Psoas muscle (tissue), 8 donors: ENCODE results near the gene MGRN1. TPM values are rescaled to one million over a fixed set of nuclear protein-coding genes. Genes with fewer than 3 reads are reported as not detected.
A peak's percentile ranks its signal among the peaks of the same experiment; 100 is the strongest.
"Not testable (repeated sequence)": the region's sequence is repeated elsewhere in the genome, so short reads cannot be mapped to it uniquely, and the experiment has no call there.

Source experiments
- ATAC-seq, 4 donors: fragments of 200-7000 bp; cut with Tn5 transposase; one replicate each; pipeline ENCODE4 v1.9.1; 2020; ENCODE audit warnings: moderate library complexity in 3 of 4, mild to moderate bottlenecking in 2 of 4
- DNase-seq, 2 donors: peaks; one replicate each; pipeline ENCODE4 v3.0.0-alpha.2; 2020
- H3K27ac ChIP-seq: fragments of 200-600 bp; one replicate; pipeline ENCODE4 v1.8.0; 2022
- H3K27me3 ChIP-seq, 3 donors: fragments of 200-600 bp in 1 of 3; one replicate each; pipeline versions ENCODE4 v1.6.1 to v1.8.0; 2013 to 2022; ENCODE audit warnings: low read length in 2 of 3, mild to moderate bottlenecking in 2 of 3, moderate library complexity in 1 of 3; ENCODE audit not compliant: insufficient read depth in 3 of 3
- H3K36me3 ChIP-seq, 2 donors: fragments of 200-600 bp in 1 of 2; one replicate each; pipeline versions ENCODE4 v1.6.1 to v1.8.0; 2013 to 2022; ENCODE audit warnings: low read depth in 1 of 2, mild to moderate bottlenecking in 1 of 2, moderate library complexity in 1 of 2; ENCODE audit not compliant: insufficient read depth in 1 of 2
- H3K4me1 ChIP-seq: fragments of 200-600 bp; one replicate; pipeline ENCODE4 v1.8.0; 2022
- H3K4me3 ChIP-seq: fragments of 200-600 bp; one replicate; pipeline ENCODE4 v1.8.0; 2022; ENCODE audit warnings: mild to moderate bottlenecking
- H3K9me3 ChIP-seq: fragments of 200-600 bp; one replicate; pipeline ENCODE4 v1.8.0; 2022
- CTCF ChIP-seq: fragments of 200-600 bp; IDR thresholded peaks from one replicate; pipeline ENCODE4 v1.8.0; 2022; ENCODE audit warnings: antibody characterized with exemption
- WGBS, 3 donors: extraction: QIAGEN DNeasy Blood & Tissue Kit; methylation state at CpG; one replicate each; pipeline versions ENCODE4 v1.1.6 to v1.1.7; 2013; 5-methylcytosine and 5-hydroxymethylcytosine counted together
- intact Hi-C, 2 donors: fragments of 100-400 bp; cut with DNase I; formaldehyde crosslinking; loops; one replicate each; pipeline versions ENCODE4 v1.11.0 to v1.14.2; 2022
- polyA plus RNA-seq, 3 donors: library from polyadenylated mRNA; stranded (reverse); fragments of 200-250 nt; gene quantifications; one replicate each; pipeline ENCODE4 v1.2.3, GENCODE V29; 2013
- total RNA-seq, 4 donors: library from RNA; stranded (reverse); fragmentation: NEBNext Ultra II Directional in 2 of 4; extraction: Animal tissue kit (Norgen Biotek cat#: 25700) in 2 of 4; gene quantifications; one replicate each; pipeline versions ENCODE4 v1.2.1 to v1.2.4, GENCODE V29; 2021 to 2023
- donor health status: healthy with polysubstance abuse.
- donor health status: DM: no; HTN: no; CAD: no; lungs with moderate emphysema.
- donor health status: Bipolar disorder and iron deficiency.
- donor health status: healthy.
- donor health status: DM: yes; HTN: yes; CAD: no.
- donor health status: DM: no; HTN: no; CAD: no.
- donor health status: DM: no; HTN: no; CAD: no.
- donor health status: DM: yes; HTN: yes; CAD: no.

The MGRN1 gene
- total and polyA plus RNA-seq, 7 donors, result 20.2 to 63.1 (median 44.2) TPM

DNA sequence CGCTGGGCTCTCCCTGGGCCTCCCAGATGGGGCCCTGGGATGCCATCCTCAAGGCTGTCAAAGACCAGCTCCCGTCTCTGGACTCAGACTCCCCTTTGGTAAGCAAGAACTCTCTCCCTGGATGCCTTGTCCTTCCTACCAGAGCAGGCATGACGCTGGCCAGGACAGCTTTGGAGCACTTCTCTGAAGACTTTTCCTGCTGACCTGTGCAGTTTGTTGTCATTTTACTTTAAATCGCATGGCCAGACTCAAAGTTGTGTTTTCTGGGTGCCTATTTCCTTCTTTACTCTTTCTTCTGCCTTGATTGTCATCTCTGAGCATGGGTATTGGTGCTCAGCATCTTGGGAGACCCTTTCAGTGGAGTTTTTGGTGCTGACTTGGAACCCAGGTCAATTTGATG is 111.9 kb downstream of the MGRN1 start:
- no peaks in the 10 kb centered on the region for H3K27me3 ChIP-seq
- intact Hi-C loops, result no loop called here
- DNase-seq, result peak in 1 of 2 donors; percentile 45
- H3K4me1 ChIP-seq, result peaks cover 9% of the 10 kb centered on the region
- H3K4me3 ChIP-seq, result no peak overlapping the region
- no peak for TF ChIP-seq CTCF
- peaks cover 0 to 7% of the 10 kb centered on the region in 2 donors for H3K36me3 ChIP-seq
- WGBS, 3 donors, result 81 to 90% (median 85%) methylated on average over 4 of the region's 4 CpGs
- no peak for ATAC-seq
- H3K27ac ChIP-seq, result no peak overlapping the region
- no peaks in the 10 kb centered on the region for H3K9me3 ChIP-seq

DNA sequence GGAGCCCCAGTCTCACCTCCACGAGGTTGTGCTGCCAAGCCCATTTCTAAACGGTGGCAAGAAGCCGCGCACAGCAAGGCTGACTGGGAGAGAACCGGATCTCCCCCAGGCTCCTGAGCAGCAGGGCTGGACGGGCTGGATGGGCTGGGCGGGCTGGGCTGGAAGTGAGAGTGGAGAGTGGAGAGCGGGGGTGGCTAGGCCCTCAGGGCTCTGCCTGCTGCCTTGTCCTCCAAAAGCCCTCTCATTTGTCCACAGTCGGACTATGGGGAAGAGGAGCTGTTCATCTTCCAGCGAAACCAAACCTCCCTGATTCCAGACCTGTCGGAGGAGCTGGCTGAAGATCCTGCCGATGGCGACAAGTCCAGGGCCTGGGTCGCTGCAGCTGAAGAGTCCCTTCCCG is 112.9 kb downstream of the MGRN1 start:
- no peak for ATAC-seq
- Histone ChIP-seq H3K27ac (no peak overlapping the region), H3K4me3 (no peak overlapping the region), H3K9me3 (no peaks in the 10 kb centered on the region), H3K27me3 (no peaks in the 10 kb centered on the region), H3K36me3 (no peaks in the 10 kb centered on the region), H3K4me1 (peaks cover 9% of the 10 kb centered on the region)
- TF ChIP-seq CTCF, result no peak
- peak in 1 of 2 donors; percentile 40 for DNase-seq
- WGBS, 3 donors, result 74 to 82% (median 78%) methylated on average over 15 of the region's 15 CpGs
- intact Hi-C loops, result no loop called here

- WGBS, 3 donors, result 54 to 68% (median 59%) methylated on average over 5 of the region's 5 CpGs
- intact Hi-C loops, result not testable (repeated sequence)
These were observed 113.7 kb downstream of the MGRN1 start for GRCh38 chr16:4738370-4738769.

More at GRCh38 chr16:4738370-4738769, 113.7 kb downstream of the MGRN1 start:
- H3K27ac ChIP-seq, H3K9me3 ChIP-seq, H3K36me3 ChIP-seq, H3K4me1 ChIP-seq, ATAC-seq, H3K4me3 ChIP-seq, H3K27me3 ChIP-seq: not testable (repeated sequence)
- DNase-seq, result peak in 1 of 2 donors; percentile 18

Other genes starting within 250 kb of the MGRN1 start
- gene CORO7, start 208.2 kb upstream of the MGRN1 start, total RNA-seq, result 1 to 10 TPM; 5.2 to 7.9 (median 7.2) TPM
- gene CORO7, start 208.2 kb upstream of the MGRN1 start, polyA plus RNA-seq, result 1 to 10 TPM; 3.4 to 5.8 (median 3.9) TPM
- 100 to 1,000 TPM in 1 of 4 donors, 10 to 100 TPM in 3; 77.4 to 110 (median 80.5) TPM for gene DNAJA3, start 199.0 kb upstream of the MGRN1 start, total RNA-seq
- gene DNAJA3, start 199.0 kb upstream of the MGRN1 start, polyA plus RNA-seq, result 100 to 1,000 TPM in 1 of 3 donors, 10 to 100 TPM in 2; 68.0 to 104 (median 95.9) TPM
- gene NMRAL1, start 150.2 kb upstream of the MGRN1 start, total RNA-seq, result 1 to 10 TPM; 2.5 to 5.5 (median 3.9) TPM
- gene NMRAL1, start 150.2 kb upstream of the MGRN1 start, polyA plus RNA-seq, result 1 to 10 TPM; 4.0 to 5.1 (median 4.2) TPM
- 10 to 100 TPM; 20.8 to 26.6 (median 22.6) TPM for gene HMOX2, start 148.4 kb upstream of the MGRN1 start, total RNA-seq
- gene HMOX2, start 148.4 kb upstream of the MGRN1 start, polyA plus RNA-seq, result 10 to 100 TPM; 22.2 to 49.0 (median 23.8) TPM
- 10 to 100 TPM; 29.1 to 51.8 (median 34.9) TPM for gene CDIP1, start 86.1 kb upstream of the MGRN1 start, total RNA-seq
- 10 to 100 TPM; 18.7 to 33.6 (median 22.3) TPM for gene CDIP1, start 86.1 kb upstream of the MGRN1 start, polyA plus RNA-seq
- under 1 TPM in 3 of 4 donors, not detected in 1; 0.04 to 0.32 (median 0.07) TPM for gene C16orf96, start 68.5 kb upstream of the MGRN1 start, total RNA-seq
- gene C16orf96, start 68.5 kb upstream of the MGRN1 start, polyA plus RNA-seq, result under 1 TPM in 1 of 3 donors, not detected in 2; 0.05 TPM
- 10 to 100 TPM; 23.0 to 47.5 (median 37.5) TPM for gene UBALD1, start 9.9 kb upstream of the MGRN1 start, total RNA-seq
- 10 to 100 TPM; 13.6 to 40.2 (median 28.3) TPM for gene UBALD1, start 9.9 kb upstream of the MGRN1 start, polyA plus RNA-seq
- 10 to 100 TPM in 1 of 4 donors, 1 to 10 TPM in 3; 6.3 to 20.2 (median 8.4) TPM for gene NUDT16L1, start 68.7 kb downstream of the MGRN1 start, total RNA-seq
- gene NUDT16L1, start 68.7 kb downstream of the MGRN1 start, polyA plus RNA-seq, result 1 to 10 TPM; 6.6 to 9.7 (median 7.4) TPM
- 1 to 10 TPM; 5.2 to 9.1 (median 7.4) TPM for gene ANKS3, start 109.4 kb downstream of the MGRN1 start, total RNA-seq
- 10 to 100 TPM; 10.7 to 15.0 (median 14.2) TPM for gene ANKS3, start 109.4 kb downstream of the MGRN1 start, polyA plus RNA-seq
- 1 to 10 TPM in 1 of 4 donors, under 1 TPM in 2, not detected in 1; 0.42 to 1.1 (median 0.71) TPM for gene DNAAF8, start 109.7 kb downstream of the MGRN1 start, total RNA-seq
- gene DNAAF8, start 109.7 kb downstream of the MGRN1 start, polyA plus RNA-seq, result 1 to 10 TPM; 1.2 to 2.1 (median 1.8) TPM
- 1 to 10 TPM; 4.8 to 8.9 (median 7.9) TPM for gene ZNF500, start 142.3 kb downstream of the MGRN1 start, total RNA-seq
- gene ZNF500, start 142.3 kb downstream of the MGRN1 start, polyA plus RNA-seq, result 1 to 10 TPM; 3.7 to 8.4 (median 5.1) TPM
- gene SEPTIN12, start 163.5 kb downstream of the MGRN1 start, total RNA-seq, result not detected
- under 1 TPM in 1 of 3 donors, not detected in 2; 0.41 TPM for gene SEPTIN12, start 163.5 kb downstream of the MGRN1 start, polyA plus RNA-seq
- not detected for gene SMIM22, start 170.5 kb downstream of the MGRN1 start, total RNA-seq
- under 1 TPM in 1 of 3 donors, not detected in 2; 0.32 TPM for gene SMIM22, start 170.5 kb downstream of the MGRN1 start, polyA plus RNA-seq
- gene ROGDI, start 177.8 kb downstream of the MGRN1 start, total RNA-seq, result 10 to 100 TPM; 14.2 to 44.0 (median 21.9) TPM
- 10 to 100 TPM; 13.2 to 33.7 (median 17.3) TPM for gene ROGDI, start 177.8 kb downstream of the MGRN1 start, polyA plus RNA-seq
- gene GLYR1, start 222.5 kb downstream of the MGRN1 start, total RNA-seq, result 10 to 100 TPM; 53.3 to 74.1 (median 66.8) TPM
- gene GLYR1, start 222.5 kb downstream of the MGRN1 start, polyA plus RNA-seq, result 10 to 100 TPM; 28.6 to 64.5 (median 32.3) TPM
- gene UBN1, start 222.7 kb downstream of the MGRN1 start, total RNA-seq, result 10 to 100 TPM; 25.5 to 33.3 (median 28.0) TPM
- gene UBN1, start 222.7 kb downstream of the MGRN1 start, polyA plus RNA-seq, result 10 to 100 TPM in 2 of 3 donors, 1 to 10 TPM in 1; 9.1 to 27.8 (median 11.7) TPM